Kasumi-1 (cell line): ENCODE results near the gene SNX20.

ENCODE experiments used
- DNase-seq, 2 experiments: peaks; one replicate each; lab custom pipeline; 2025; lab: John Stamatoyannopoulos, UW

SNX20 gene, protein sequence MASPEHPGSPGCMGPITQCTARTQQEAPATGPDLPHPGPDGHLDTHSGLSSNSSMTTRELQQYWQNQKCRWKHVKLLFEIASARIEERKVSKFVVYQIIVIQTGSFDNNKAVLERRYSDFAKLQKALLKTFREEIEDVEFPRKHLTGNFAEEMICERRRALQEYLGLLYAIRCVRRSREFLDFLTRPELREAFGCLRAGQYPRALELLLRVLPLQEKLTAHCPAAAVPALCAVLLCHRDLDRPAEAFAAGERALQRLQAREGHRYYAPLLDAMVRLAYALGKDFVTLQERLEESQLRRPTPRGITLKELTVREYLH

DNA sequence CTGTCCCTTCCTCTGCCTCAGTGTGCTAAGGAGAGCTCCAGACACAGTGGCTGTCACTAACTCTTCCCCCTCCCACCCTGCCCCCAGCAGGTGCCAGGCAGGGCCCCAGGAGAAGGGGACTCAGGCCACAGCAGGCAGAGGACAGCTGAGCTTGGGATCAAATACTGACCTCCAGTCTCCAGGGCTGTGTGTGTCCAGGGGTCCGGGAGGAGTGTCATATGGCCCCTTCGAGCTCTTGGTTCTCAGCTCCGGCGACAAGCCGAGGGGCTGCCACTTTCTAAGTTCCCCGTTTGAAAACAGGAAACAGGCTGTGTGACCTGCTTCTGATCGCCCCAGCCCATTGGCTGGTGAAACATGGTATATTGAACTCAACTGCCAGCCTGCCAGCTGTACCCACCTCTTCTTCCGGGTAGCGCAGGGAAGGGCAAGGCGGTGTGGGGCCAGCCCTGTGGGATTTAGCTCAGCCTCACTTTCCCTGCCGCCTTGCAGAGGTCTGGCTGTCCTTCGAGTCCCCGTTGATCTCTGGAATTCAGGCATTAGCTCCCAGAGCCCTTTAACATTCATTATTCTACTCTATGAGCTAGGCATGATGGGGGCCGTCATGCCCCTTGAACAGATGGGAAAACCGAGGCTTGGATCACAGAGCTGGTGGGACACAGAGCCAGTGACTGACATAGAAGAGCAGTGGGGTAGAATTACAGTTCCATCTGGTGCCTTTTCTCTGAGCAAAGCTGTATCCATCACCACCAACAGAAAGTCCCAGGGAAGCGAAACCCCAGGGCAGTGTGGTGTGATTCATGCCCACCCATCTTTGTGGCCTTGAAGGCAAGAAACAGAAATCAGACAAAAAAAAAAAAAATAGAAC, at the start of gene SNX20:
Gene SNX20 (minus strand): TSS at position 292 of the 865 bp plus-strand sequence. CDS start 3,786 bp downstream, outside the sequence.
- peak; percentile 70 to 77 for DNase-seq

DNA sequence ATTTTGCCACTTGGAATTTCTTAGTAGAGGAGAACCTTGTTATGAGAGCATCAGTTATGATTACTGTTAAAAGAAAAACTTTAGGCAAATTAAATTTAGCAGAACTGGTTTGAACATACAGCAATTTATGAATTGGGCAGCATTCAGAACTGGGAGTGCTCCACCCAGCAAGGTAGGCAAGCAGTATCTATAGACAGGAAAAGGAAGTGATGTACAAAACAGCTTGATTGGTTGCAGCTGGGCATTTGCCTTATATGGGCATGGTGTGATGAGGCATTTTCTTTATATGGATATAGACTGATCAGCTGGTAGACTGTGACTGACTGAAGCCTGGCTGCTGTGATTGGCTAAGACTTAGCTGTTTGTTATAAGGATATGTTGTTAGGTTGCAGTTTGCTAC, 43.2 kb upstream of the SNX20 start:
- no peak for DNase-seq

GRCh38 chr16:50722960-50723359, 41.8 kb upstream of the SNX20 start:
- no peak for DNase-seq

DNA sequence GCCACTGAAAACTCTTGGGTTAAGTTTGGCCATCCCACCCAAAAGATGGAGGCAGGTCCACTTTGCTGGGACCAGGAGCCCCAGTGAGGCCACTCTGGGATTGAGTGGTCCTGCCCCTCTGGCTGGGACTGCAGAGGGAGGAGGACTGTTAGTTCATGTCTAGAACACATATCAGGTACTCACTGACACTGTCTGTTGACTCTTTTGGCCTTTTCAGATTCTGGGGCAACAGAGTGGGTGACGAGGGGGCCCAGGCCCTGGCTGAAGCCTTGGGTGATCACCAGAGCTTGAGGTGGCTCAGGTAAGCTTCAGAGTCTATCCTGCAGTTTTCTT, 41.3 kb upstream of the SNX20 start:
- no peak for DNase-seq

DNA sequence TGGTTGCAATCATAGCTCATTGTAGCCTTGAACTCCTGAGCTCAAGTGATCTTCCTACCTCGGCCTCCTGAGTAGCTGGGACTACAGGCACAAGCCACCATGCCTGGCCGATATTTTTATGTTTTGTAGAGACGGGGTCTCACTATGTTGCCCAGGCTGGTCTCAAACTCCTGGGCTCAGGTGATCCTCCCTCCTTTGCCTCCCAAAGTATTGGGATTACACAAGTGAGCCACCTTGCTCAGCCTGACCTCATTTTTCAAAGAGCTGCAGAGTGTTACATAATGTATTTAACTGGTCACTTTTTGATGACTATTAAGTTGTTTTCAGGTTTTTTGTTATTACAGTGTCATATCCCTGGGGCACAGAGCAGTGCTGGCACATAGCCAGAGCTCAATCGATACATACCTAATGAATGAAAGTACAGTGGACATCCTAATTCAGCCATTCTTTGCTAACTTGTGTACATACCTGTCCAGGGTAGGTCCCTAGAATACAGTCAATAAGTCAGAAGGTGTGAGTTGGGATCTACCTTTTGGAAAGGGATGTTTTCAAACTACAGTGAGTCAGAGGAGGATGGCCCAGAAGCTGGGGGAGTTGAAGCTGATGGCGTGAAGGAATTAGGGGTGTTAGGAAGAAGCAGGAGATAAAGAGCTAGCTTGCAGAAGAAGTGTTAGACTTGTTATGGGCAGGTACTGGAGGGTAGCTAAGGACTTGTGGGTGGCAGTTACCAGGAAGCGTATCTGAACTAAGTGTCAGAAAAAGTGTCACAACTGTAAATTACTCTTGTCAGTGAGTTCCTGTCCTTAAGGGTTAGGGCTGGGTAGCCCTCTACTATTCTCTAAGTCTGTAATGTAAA, 40.7 kb upstream of the SNX20 start:
- no peak for DNase-seq

GRCh38 chr16:50719401-50720337, 38.6 kb upstream of the SNX20 start:
- DNase-seq: peak; percentile 21 to 30

GRCh38 chr16:50718761-50719400, 37.8 kb upstream of the SNX20 start:
- DNase-seq: no peak

GRCh38 chr16:50718061-50718760, 37.1 kb upstream of the SNX20 start:
- no peak for DNase-seq

DNA sequence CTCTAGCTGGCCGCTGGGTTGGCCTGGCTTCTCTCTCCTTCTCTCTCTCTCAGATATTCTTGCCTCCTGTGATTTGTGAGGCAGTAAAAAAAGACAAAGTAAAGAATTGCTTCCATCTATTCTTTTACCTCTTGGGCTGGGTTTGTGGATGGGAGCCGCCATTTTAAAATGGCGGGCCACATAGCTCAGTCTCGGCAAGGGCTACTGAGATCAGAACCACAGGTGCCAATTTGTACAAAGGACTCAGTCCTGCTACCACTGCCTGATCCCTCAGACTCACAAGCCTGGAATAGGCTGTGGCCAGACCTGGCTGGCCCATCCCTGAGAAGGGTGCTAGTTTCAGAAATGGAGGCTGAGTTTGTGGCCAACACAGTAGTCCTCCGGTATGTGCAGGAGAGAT, 36.4 kb upstream of the SNX20 start:
- DNase-seq: no peak

DNA sequence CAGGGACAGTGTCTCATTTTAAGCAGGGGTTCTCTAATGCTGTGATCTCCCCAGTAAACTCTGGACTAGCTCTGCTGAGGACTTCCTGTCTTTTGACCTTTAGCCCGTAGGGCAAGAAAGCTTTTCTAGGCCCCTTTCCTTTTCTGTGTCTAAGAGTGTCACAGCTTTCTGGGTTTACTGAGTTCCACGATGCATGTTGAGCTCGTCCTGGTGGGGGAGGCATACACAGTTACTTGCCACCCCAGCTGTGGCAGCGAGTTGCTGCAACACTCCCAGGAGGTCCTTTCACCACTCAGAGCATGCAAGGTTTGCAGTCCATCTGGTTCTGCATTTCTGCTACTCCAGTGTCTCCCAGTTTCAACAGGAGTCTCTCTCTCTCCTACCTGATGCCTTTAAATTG, 36.0 kb upstream of the SNX20 start:
- DNase-seq: no peak

DNA sequence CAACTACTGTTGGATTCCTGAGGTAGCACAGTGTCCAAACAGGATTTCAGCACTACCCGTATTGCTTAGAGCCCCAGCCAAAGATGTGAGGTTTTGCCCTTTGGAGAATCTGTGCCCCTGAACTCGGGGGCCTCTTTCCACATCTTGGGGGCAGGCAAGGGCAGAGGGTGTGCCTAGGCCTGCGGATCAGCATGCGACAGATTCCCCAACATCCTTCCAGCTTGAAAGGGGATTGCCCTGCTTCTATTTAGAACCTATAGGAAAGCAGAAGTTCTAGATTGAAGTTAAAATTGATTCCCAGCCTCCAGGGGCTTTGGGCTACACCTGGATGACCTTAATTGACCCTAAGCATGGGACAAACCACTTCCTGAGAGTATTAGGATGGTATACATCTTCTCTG, 31.8 kb upstream of the SNX20 start:
- no peak for DNase-seq

DNA sequence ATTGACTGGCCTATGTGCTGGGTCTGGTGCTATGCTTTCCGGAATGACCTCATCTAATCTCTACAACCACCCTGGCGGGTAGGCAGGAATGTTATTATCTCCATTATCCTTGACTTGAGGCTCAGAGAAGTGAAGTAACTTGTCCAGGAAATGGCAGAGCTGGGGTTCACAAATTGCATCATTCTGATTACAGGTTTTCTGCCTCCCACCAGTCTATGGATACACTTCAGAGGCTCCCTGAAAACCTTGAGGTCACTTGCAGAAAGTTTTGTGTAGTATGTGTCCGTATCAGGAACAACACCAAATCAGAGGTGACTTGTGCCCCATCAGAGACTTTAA, 31.4 kb upstream of the SNX20 start:
- DNase-seq: no peak

GRCh38 chr16:50711862-50712559, 30.9 kb upstream of the SNX20 start:
- no peak for DNase-seq

DNA sequence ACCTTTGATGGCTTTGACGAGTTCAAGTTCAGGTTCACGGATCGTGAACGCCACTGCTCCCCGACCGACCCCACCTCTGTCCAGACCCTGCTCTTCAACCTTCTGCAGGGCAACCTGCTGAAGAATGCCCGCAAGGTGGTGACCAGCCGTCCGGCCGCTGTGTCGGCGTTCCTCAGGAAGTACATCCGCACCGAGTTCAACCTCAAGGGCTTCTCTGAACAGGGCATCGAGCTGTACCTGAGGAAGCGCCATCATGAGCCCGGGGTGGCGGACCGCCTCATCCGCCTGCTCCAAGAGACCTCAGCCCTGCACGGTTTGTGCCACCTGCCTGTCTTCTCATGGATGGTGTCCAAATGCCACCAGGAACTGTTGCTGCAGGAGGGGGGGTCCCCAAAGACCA, 29.9 kb upstream of the SNX20 start:
- DNase-seq: no peak

DNA sequence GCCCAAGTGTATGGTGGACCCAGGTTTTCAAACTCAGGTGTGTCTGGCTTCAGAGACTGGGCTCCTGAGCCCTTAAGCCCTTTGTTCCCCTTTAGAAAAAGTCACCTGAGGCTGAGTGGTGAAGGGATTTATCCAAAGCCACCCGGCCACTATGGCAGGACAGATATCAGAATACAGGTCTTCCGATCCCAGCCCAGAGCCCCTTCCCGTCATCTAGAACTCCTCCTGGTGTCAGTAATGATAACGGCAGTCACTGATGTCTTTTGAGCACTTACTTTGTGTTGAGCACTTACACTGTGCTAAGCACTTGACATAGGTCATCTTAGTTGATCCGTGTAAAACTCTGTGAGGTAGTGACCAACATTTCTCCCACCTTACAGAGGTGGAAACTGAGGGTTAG, 28.9 kb upstream of the SNX20 start:
- peak; percentile 10 for DNase-seq

DNA sequence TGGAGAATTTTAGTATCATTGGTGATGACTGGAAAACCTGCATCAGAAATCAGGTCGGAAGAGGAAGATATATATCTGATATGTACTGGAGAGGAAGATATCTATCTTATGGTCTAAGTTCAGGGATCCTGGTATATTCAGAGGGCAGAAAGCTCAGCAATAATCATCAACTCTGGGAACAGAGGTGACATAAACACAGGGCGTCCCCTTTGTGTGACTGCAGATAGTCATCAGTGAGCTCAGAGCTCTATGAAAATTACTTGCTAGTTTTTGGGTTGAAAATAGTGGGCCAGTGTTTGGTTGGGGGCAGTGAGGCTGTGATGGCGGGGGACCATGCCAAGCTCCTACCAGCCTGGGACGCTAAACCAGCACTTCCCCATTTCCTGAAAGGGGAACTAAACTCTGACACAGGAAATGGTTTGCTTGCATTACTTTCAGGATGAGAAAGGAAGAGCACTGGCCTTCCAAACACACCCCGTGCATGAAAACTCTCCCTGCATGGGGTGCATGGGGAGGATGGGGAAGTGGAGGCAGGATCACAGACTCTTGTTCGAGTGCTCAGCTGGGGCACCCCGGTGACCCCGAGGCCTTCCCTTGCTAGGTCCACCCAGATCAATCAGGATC, 28.1 kb upstream of the SNX20 start:
- peak; percentile 86 to 88 for DNase-seq

- DNase-seq: no peak
Observed at GRCh38 chr16:50708373-50709060, 27.4 kb upstream of the SNX20 start.

DNA sequence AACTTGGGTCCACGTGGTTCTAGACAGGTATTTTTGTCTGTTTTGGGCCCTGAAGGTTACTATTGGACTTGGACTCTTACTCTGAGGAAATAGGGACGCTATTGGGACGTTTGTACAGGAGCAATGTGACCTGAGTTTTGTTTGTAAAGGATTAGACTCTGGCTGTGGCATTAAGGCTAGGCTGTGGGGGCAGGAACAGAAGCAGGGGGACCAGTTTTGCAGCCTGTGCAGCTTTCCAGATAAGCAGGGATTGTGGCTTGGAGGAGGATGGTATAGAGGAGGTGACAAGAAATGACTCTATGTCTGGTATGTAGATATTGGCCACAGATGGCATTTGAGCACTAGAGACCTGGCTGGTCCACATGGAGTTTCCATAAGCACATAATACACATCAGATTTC, 25.1 kb upstream of the SNX20 start:
- no peak for DNase-seq
